HG03280 (cell line): ENCODE results near the gene TIGD1.
"Not testable (repeated sequence)": the region's sequence is repeated elsewhere in the genome, so short reads cannot be mapped to it uniquely, and the experiment has no call there.

Experiments used
- ATAC-seq: cut with Tn5 transposase; IDR thresholded peaks from one replicate; pipeline ENCODE4 v1.9.1; 2021; ENCODE audit warnings: mild to moderate bottlenecking, moderate library complexity; ENCODE audit not compliant: unreplicated experiment

TIGD1 gene

DNA sequence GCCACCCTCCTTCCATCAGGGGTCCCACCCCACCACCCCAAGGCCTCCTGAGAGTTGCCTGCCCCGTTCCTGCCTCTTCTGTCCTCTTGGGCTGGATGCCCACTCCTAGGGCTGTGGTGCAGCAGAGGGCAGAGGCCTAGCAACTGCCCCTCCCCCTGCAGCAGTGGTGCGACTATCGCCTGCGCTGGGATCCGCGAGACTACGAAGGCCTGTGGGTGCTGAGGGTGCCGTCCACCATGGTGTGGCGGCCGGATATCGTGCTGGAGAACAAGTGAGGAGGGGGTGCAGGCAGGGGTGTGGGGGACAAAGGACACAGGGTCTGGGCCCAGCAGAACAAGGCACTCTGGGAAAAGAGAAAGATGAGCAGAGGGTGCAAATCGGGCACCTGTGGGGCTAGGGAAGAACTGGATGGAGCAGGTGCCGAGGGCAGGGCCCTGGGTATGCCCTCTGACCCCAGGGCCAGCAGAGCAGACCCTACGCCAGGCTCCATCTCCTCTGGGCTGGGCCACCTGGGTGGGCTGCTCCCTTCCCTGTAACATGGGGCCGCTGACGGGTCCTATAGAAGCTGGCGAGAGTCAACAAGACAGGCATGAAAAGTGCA, 9.8 kb downstream of the TIGD1 start:
- no peak for ATAC-seq

DNA sequence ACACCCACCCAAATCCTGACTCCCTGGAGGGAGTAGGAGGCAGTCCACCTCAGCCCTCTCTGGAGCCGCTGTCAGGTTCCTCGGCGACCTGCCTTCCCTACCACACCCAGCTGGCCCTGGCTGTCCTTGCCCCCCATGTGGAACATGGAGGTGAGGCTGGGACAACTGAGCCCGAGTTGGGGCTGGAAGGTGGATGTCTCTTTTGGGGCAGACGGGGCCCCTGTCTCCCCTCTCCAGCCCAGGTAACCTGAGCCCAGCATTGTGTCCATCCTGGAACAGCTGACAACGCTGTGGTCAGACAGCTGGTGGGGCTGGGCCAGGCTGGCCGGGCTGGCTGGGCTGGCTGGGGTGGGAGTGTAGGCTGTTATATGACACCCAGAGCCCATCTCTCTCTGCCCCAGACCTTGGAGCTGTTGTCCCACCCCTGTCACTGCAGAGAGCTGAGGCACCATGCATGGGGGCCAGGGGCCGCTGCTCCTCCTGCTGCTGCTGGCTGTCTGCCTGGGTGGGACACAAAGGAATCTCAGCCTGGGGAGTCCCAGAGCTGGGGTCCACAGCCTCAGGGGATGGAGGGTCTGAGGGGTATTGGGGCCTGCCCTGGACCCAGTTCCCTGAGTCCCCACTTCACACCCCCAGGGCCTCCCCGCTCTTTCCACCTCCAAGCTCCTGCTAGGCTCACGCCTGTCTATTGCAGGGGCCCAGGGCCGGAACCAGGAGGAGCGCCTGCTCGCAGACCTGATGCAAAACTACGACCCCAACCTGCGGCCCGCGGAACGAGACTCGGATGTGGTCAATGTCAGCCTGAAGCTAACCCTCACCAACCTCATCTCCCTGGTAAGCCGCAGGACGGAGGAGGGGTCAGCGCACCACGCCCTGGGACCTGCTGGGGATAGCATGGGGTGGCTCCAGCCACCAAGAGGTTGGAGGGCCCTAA, 10.8 kb downstream of the TIGD1 start, which contains the start of gene CHRNG:
Gene CHRNG, plus strand, starts transcription at position 395 of the 934 bp plus-strand sequence. Its CDS starts 56 bp downstream, at position 451.
- ATAC-seq: no peak

DNA sequence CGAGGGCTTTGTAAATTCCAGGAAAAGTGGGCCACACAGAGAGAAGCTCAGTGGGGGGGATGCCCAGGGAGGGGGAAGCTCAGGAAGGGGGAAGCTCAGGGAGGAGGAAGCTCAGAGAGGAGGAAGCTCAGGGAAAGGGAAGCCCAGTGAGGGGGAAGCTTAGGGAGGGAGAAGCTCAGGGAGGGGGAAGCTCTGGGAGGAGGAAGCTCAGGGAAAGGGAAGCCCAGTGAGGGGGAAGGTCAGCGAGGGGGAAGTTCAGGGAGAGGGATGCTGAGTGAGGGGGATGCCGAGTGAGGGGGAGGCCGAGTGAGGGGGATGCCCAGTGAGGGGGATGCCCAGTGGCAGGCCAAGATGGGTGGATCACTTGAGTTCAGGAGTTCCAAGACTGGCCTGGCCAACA, 11.7 kb downstream of the TIGD1 start:
- ATAC-seq: no peak

DNA sequence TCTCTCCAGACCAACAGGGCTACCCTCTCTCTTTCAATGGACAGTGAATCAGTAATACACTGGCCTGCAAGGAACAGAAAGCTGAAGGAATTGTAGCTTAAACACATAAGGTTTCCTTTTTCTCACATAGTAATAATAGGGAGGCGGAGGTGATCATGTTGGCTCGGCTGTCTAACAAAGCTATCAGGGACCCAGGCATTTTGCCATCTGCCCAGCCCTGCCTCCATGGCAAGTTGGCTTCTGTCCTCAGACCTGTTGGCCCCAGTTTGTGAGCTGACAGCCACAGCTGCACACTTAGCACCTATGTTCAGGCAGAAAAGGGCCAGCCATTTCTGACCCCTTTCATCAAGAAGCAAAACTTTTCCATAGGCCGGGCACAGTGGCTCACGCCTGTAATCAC, 12.9 kb downstream of the TIGD1 start:
- no peak for ATAC-seq

DNA sequence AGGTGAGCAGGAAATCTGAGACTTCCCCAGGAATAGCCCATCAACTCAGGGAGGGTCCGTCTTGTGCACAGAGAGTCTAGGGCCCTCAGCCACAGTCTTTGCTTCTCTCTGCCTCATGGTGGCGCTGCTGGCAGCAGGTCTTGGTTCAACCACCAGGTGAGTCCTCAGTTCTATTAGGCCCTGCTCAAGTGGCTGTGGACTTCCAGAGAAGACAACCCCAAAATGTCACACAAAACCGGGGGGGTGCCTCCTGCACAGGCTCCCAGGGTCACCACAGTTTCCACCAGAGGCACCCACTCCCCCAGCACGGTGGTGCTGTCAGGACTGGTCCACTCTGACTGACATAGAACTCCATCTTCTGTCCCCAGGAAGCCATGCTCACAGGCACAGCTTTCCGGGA, 13.3 kb downstream of the TIGD1 start:
- no peak for ATAC-seq

DNA sequence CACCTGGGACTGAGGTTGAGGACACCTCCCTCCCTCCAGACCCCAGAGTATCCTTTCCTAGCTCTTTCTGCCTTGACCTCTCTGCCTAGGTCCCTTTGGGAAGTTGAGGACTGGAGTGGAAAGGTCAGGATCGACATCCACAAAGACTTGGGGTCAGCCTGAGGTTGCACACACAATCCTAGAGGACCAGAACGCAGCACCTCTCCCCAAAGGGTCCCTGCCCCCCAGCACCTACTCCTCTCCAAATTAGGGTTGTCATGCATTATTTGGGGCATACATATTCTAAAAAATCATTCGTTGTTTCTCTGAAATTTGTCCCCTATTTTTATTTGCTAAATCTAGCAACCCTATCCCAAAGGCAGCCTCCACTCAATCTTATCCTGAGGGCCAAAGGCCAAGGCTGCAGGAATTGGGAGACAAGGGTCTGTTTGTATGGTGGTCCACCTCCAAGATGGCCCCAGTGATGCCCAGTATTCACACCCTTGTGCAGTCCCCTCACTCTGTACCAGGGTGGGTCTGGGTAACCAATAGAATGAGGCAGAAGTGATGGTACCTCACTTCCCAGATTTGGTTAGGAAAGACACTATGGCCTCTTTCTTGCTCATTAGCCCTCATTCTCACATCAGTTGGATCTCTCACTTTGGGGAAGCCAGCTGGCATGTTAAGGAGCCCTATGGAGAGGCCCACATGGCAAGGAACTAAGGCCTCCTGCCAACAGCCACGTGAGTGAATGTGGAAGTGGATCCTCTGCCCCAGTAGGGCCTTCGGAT, 14.4 kb downstream of the TIGD1 start:
- ATAC-seq: no peak

DNA sequence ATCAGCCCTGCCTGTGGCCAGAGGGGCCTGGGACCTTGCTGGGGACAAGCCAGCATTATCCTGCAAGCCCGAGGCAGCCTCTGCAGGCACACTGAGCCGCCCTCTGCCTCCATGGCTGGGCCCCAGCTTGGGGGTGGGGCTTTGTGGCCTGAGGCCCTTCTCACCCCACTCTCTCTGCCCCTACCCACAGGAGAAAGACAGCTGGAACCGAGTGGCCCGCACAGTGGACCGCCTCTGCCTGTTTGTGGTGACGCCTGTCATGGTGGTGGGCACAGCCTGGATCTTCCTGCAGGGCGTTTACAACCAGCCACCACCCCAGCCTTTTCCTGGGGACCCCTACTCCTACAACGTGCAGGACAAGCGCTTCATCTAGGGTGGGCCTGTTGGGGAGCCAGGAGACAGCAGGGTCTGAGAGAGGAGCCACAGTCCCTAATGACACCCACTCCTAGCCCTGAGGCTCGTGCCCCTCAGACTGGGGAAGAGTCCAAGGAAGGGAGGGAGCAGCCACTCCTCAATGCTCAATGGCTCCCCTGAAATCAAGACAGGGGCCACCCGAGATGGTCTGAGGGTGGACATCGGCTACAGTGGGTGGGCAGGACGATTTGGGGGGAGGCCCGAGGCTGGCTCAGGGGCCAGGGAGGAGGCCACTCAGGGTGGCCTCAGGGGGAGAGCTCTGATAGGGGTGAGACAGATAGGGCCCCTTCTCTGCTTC, 15.3 kb downstream of the TIGD1 start:
- ATAC-seq: no peak

DNA sequence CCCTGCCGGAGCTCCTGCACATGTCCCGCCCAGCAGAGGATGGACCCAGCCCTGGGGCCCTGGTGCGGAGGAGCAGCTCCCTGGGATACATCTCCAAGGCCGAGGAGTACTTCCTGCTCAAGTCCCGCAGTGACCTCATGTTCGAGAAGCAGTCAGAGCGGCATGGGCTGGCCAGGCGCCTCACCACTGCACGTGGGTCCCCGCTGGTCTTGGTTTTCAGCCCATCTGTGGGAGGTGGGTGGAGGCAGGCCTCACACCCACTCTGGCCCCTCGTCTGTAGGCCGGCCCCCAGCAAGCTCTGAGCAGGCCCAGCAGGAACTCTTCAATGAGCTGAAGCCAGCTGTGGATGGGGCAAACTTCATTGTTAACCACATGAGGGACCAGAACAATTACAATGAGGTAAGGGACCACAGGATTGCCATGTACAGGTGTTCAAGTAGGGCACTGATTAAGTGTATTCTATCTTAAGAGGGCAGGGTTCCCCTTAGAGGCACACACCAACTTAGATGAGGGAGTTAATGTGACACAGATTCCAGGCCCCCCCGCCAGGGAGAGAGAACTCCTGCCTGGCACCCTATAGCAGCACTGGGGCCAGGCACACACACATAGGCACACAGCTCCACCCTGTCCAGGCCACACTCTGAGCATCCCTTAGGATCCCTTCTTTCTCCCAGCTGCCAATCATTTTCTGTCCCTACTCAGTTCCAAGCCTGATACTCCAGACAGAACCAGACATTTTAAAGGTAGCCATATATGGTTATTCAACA, 16.2 kb downstream of the TIGD1 start:
- no peak for ATAC-seq

DNA sequence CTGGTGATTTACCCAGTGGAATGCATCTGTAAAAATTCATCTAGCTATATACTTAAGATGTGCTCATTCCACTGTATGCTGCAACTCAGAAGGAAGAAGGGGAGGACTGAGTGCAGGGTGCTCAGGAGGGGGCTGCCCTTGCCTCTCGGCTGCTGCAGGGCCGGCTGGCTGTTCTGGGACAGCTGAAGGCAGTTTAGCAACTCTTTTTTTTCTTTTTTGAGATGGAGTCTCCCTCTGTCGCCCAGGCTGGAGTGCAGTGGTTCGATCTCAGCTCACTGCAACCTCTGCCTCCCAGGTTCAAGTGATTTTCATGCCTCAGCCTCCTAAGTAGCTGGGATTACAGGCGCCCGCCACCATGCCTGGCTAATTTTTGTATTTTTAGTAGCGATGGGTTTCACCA, 17.5 kb downstream of the TIGD1 start:
- not testable (repeated sequence) for ATAC-seq

DNA sequence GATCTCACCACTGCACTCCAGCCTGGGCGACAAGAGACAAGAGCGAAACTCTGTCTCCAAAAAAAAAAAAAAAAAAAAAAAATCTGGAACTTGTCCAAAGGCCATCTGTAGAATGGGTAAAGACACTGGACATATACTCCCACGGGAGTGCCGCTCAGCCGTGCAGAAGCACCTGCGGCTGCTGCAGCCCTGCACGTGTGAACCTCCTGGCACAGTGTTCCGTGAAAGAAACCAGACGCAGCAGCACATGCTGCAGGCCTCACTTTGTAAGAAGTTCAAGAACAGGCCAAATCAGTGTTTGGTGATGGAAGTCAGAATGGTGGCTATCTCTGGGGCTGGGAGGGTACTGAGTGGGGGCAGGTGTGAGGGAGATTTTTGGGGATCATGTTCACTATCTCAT, 17.9 kb downstream of the TIGD1 start:
- ATAC-seq: no peak

DNA sequence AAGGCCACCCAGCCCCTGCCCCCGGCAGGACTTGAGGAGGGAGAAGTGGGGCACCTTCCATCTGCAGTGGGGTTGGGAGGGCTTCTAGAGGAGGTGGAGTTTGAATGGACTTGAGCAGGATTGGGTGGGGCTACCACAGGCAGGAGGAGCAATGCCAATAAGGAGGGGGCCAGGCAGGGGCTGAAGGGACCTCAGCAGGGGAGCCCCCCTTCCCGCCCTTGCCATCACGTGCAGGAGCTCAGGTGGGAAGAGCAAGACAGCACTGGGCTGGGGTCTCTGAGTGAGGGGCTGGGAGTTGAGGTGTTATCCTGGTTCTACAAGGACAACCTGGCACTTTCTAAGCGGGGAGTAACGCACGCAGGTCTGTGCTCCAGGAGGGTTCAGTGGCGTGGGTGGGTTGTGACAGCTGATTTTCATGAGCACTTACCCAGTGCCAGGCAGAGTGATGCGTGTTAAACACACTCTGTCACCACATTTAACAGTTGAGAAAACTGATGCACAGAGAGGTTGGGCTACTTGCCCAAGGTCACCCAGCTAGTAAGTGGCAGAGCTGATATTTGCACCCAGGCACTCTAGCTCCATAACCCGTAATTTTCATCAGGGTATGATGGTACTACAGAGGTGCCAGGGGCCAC, 19.6 kb downstream of the TIGD1 start:
- ATAC-seq: no peak

DNA sequence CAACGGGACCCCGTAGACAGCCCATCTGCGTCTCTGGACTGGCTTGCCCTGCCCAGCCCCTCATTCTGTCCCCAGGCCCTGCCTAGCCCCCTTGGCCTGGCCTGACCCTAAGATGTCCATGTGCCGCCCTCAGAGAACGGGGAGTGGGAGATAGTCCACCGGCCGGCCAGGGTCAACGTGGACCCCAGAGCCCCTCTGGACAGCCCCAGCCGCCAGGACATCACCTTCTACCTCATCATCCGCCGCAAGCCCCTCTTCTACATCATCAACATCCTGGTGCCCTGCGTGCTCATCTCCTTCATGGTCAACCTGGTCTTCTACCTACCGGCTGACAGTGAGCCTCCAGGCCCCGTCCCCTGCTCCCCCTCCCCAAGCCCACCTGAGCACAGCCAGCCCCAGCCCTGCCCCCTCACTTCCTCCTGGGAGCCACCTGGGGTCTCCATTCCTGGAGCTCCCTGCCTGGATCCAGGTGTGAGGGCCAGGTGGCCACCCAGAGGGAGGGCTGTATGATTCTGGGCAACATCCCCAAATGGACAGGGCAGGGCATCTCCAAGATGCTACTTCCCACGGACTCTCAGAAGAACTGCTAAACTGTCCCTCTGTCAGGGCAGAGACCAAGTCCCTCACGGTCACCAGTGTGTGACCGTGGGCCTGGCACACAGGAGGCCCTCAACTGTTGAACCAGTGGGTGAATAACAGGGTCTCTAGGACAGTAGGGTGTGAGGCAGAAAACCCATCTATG, 20.4 kb downstream of the TIGD1 start:
- ATAC-seq: no peak

DNA sequence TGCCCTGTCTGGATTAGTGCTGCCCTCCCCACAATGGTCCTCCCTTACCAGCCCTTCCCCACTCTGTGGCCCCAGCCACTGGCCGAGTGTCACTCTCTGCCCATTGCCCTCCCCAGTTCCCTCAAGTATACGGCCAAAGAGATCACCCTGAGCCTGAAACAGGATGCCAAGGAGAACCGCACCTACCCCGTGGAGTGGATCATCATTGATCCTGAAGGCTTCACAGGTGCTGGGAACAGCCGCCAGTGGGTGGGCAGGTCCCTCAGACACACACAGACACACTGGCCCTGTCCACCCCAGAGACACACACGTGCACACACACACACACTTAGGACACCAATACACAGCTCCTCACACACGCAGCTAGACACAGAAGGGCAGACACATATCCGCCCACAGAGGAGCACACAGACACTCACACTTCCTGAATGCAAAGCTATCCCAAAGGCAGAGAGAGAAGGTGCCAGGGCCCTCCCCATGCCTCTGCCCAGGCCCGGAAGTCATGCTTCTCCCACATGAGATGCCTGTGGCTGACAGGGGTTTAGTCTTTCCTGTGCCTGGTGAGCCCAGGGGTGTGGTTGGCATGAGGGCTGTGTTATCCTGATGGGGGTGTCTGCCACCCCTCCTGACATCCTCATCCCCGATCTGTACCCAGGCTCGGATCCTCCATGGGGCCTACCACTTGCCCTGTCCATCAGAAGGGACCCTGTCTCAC, 21.5 kb downstream of the TIGD1 start:
- no peak for ATAC-seq

DNA sequence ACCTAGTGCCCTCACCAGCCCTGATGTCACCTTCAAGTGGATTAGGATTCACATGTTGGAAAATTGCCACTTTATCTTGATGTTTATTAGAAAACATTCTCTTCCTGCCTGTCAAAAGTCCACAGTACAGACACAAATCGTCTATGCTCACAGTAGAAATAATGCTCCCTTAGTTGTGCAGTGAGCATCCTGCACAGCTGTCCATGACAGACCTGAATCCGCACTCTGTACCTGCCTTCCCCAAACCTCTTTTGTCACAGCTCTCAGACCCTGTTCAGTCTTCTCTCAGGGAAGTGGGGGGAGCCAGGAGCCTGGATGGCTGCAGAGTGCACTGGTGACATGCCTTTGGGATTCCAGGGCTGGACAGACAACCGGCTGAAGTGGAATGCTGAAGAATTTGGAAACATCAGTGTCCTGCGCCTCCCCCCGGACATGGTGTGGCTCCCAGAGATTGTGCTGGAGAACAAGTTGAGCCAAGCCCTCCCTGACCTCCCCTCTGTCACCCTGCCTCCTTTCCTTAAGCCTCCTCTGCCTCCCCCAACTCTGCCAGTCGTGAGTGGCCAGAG, 22.4 kb downstream of the TIGD1 start:
- no peak for ATAC-seq

DNA sequence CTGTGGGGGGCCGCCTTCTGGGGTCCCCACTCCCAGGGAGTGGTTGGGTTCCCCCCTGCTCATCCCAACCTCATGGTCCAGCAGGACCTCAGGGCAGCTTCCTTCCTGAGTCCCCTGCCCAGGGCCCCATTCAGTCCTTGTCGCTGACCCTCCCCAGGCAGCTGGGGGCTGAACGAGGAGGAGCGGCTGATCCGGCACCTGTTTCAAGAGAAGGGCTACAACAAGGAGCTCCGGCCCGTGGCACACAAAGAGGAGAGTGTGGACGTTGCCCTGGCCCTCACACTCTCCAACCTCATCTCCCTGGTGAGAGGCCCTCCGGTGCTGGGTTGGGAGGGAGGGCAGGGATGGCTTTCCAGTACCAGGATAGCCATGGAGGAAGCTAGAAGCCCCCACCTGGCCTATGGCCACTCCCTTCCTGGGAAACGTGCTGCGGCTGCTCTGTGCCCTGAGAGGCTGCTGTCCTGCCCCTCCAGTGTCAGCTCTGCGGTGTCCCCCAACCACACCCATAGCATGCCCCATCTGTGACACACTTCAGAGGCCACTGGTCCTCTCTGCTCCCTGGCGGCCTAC, 23.9 kb downstream of the TIGD1 start:
- no peak for ATAC-seq

DNA sequence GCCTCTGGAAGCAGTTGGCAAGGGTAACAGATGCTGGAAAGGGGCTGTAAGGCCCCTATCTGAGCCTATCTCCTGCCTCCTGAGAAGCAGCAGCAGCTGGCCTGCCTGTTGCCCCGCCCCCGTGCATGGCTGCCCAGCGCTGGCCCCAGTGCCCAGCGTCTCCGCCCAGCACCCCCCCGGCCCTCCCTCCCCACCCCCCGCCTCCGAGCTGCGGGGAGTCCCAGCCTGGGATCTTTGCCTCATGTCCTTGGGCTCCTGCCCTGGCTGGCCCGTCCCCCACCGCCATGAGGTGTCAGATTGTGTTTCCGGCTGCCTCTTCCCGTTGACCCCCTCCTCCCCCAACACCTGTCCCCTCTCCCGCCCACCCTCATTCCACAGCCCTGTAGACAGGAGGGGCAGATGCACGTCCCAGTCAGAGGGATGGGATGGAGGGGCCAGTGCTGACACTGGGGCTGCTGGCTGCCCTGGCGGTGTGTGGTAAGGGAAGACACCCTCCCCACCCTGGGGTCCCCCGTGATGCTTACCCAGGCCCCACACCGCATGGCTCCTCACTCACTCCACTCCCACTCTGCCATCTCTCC, 24.5 kb downstream of the TIGD1 start, which contains the start of gene CHRND:
Gene CHRND, plus strand, starts transcription at position 370 of the 581 bp plus-strand sequence. Its CDS starts 56 bp downstream, at position 426.
- no peak for ATAC-seq

DNA sequence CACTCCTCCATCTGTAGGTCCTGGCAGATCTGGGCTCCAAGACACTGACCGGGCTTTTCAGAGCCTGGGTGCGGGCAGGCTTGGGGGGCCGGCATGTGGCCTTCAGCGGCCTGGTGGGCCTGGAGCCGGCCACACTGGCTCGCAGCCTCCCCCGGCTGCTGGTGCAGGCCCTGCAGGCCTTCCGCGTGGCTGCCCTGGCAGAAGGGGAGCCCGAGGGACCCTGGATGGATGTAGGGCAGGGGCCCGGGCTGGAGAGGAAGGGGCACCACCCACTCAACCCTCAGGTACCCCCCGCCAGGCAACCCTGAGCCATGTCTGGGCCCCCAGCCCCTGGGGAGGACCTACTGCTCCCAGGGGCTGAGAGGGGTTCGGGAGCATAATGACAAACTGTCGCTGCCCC, 25.2 kb downstream of the TIGD1 start:
- ATAC-seq: no peak
